GM10248 (cell line): Measurements from ENCODE around the gene COL13A1.
A peak's percentile ranks its signal among the peaks of the same experiment; 100 is the strongest.

Source experiments
- CTCF ChIA-PET: fragments of 300-600 bp; sonication (Branson Sonifier 250); formaldehyde crosslinking; extraction: SDS; loops from one replicate; lab custom pipeline; 2021; ENCODE audit warnings: antibody characterized with exemption; lab: Yijun Ruan, JAX
- POLR2A ChIA-PET: fragments of 350-650 bp; sonication (Branson Sonifier 250); formaldehyde crosslinking; extraction: SDS; loops from one replicate; lab custom pipeline; 2020; ENCODE audit warnings: antibody characterized with exemption; lab: Yijun Ruan, JAX
- DNase-seq: peaks from one replicate; pipeline ENCODE4 v3.0.0; 2012; ENCODE audit errors: extremely low spot score
- CTCF ChIP-seq: IDR thresholded peaks from 2 replicates; pipeline ENCODE4 v1.5.1; 2012; ENCODE audit warnings: mild to moderate bottlenecking, low read depth; ENCODE audit errors: extremely low read depth, missing control alignments, control extremely low read depth

The COL13A1 gene

GRCh38 chr10:69901628-69902505, 100.2 kb downstream of the COL13A1 start:
- ChIA-PET POLR2A (no interaction called here), CTCF (interaction anchor here (1.3 to 3.8 kb wide), 4 partner anchors 10 to 57 kb away, joined by 3 to 24 read pairs (median 7); no protein-coding TSS in a partner anchor)
- TF ChIP-seq CTCF: peak; percentile 26
- no peak for DNase-seq

- ChIA-PET POLR2A (no interaction called here), CTCF (no interaction called here)
- DNase-seq: no peak
- TF ChIP-seq CTCF: no peak
These were observed 101.3 kb downstream of the COL13A1 start for GRCh38 chr10:69902835-69903535.

GRCh38 chr10:69904533-69904932, 102.8 kb downstream of the COL13A1 start:
- no peak for DNase-seq
- ChIA-PET CTCF (interaction anchor here (1.4 to 2.8 kb wide), 2 partner anchors 10 to 21 kb away, joined by 6 to 19 read pairs; no protein-coding TSS in a partner anchor), POLR2A (no interaction called here)
- no peak for TF ChIP-seq CTCF

- DNase-seq: no peak
- ChIA-PET POLR2A (no interaction called here), CTCF (interaction anchor here (2.8 kb wide), 1 partner anchor 8 kb away, joined by 19 read pairs; no protein-coding TSS in a partner anchor)
- TF ChIP-seq CTCF: no peak
These were observed 104.7 kb downstream of the COL13A1 start for GRCh38 chr10:69906425-69906824.

- no peak for TF ChIP-seq CTCF
- ChIA-PET POLR2A (no interaction called here), CTCF (no interaction called here)
- no peak for DNase-seq
These were observed 105.8 kb downstream of the COL13A1 start for GRCh38 chr10:69907517-69907916.

GRCh38 chr10:69908124-69908523, 106.4 kb downstream of the COL13A1 start:
- TF ChIP-seq CTCF: no peak
- DNase-seq: no peak
- ChIA-PET CTCF (no interaction called here), POLR2A (no interaction called here)
